GM19468 (cell line): Measurements from ENCODE around the gene BNIP1.

Experiments
- ATAC-seq: cut with Tn5 transposase; IDR thresholded peaks from one replicate; pipeline ENCODE4 v1.9.1; 2021; ENCODE audit warnings: mild to moderate bottlenecking, moderate library complexity, moderate number of reproducible peaks; ENCODE audit not compliant: unreplicated experiment; ENCODE audit errors: extremely low read depth

BNIP1 gene

GRCh38 chr5:173208296-173208695, 64.0 kb downstream of the BNIP1 start:
- ATAC-seq: no peak

GRCh38 chr5:173210877-173211276, 66.5 kb downstream of the BNIP1 start:
- no peak for ATAC-seq

- ATAC-seq: no peak
Observed at GRCh38 chr5:173211284-173211683, 67.0 kb downstream of the BNIP1 start.

- ATAC-seq: no peak
Observed at GRCh38 chr5:173213236-173213933, 69.1 kb downstream of the BNIP1 start.
